Colon (tissue), 2 donors: ENCODE data around the gene TMEM120B.
"Not testable (repeated sequence)": the region's sequence is repeated elsewhere in the genome, so short reads cannot be mapped to it uniquely, and the experiment has no call there.

Experiments used
- FAIRE-seq: peaks from 2 replicates; lab custom pipeline; 2012; peaks lifted over from hg19 to GRCh38; lab: Jason Lieb, UNC
- donor health status: control.
- donor health status: control.

Gene TMEM120B

DNA sequence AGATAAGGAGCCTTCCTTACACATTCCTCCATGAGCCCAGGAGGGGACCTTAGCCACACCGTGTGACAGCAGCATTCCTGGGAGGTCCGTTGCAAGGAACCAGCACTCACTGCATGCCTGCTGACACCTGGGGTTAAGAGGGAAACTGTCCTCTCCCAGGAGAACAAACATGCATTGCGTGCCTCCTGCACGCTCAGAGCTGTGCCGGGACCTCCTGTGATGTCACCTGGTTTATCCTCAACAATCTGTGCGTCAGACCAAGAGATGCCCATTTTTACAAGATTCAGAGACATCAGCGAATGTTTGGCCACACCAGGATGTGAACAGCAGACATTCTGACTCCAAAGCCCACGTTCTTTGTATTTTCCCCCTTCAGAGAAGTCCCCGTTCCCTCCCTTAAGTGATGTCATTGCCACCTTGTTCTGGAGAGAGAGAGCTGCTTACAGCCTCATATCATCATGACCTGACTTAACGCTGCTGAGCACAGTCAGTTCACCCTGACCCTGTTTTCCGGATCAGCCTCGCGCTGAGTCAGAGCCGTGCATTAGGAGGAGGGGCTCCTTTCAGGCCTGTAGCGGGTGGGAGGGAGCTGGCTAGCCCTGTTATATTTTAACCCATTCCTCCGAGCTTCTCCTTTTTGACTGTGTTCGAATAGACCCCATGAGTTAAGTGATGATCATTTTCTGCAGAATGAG lies 36.2 kb downstream of the TMEM120B start:
- FAIRE-seq: no peak

DNA sequence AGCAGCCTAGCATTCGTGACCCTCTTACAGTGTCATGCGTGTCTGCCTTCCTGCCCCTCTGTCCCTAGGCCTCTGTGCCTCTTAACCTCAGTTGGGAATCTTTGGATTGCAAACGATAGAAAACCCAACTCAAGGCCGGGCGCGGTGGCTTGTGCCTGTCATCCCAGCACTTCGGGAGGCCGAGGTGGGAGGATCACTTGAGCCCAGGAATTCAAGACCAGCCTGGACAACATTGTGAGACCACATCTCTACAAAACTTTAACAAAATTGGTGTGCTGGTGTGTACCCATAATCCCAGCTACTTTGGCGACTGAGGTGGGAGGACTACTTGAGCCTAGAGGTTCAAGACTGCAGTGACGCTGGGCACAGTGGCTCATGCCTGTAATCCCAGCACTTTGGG lies 36.7 kb downstream of the TMEM120B start:
- FAIRE-seq: no peak

DNA sequence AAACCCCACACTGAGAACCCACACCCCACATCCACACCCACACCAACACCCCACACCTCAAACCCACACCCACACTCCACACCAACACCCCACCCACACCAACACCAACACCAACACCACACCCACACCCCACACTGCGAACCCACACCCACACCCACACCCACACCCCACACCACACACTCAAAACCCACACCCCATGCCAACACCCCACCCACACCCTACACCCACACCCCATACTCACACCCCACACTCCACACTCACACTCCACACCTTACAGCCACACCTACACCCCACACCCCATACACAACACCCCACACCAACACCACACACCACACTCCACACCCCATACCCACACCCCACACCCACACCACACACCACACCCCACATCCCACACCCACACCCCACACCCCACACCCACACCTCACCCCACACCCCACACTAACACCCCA lies 38.0 kb downstream of the TMEM120B start:
- no peak for FAIRE-seq

DNA sequence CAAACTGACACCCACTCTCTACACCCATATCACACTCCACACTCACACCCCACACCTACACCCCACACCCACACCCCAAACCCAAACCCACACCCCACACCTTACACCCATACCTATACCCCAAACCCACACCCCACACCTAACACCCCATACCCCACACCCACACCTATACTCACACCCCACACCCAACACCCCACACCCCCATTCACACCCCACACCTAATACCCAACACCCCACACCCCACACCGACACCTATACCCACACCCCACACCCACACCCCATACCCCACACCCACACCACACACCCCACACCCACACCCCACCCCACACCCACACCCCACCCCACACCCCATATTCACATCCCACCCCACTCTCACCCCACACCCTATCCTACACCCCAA lies 38.5 kb downstream of the TMEM120B start:
- no peak for FAIRE-seq

DNA sequence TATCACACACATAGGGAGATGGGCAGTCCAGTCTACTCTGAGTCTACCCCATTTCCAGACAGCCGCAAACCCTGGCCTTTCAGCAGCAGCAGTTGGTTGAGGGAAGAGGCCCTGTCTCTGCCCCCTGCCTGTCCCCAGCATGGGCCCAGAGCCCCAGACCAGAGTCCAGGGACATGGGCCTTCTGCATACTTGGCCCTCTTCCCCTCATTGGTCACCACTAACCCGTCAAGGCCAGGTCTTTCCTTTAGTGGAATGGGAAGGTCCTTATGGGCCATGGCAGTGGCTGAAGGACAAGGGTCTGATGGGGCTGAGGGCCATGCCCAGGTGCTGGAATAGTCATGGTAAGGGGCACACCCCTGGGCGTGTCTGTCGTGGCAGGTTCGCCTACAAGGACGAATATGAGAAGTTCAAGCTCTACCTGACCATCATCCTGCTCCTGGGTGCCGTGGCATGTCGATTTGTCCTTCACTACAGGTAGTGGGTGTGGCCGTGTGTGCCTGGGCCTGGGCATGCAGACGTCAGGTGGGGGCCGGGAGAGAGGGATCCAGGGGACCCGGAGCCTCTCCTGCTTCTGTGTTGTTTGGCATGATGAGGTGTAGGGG lies 39.3 kb downstream of the TMEM120B start:
- no peak for FAIRE-seq

DNA sequence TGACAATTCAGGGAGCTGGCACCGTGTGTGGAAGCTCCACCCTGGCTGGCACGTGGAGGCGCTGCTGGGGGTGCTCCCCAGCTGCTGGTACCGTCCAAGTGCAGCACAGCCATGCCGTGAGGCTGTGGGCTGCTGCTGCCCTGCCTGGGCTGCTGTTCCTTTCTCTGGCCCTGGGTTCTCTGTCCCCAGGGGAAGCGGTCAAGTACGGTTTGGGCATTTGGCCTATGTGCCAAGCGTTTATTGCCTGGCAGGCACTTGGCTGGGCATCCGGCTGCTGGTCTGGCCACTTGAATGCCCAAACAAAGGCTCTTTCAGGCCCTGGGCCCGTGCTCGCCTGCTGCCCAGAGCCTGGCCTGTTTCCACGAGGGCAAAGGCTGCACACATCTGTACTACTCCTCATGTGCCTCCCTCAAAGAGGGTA lies 41.3 kb downstream of the TMEM120B start:
- FAIRE-seq: no peak

DNA sequence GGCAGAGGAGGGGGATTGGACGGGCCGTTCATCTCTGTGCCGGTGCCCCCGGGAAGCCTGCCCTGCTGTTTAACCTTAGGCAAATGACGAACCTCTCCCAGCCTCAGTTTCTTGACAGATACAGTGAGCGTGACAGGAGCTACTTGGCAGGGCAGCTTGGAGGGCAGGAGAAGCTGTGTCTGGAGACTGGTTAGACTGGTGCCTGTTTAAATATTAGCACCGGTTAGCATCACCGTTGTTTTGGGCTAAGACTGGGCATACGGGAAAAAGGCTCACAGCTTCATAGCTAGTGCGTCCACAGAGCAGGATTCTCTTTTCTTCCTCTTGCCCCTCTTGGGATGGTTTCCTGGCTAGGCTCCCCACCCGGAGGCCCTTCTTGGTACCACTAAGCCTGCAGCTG lies 42.3 kb downstream of the TMEM120B start:
- no peak for FAIRE-seq

- FAIRE-seq: no peak
Measured at GRCh38 chr12:121755591-121755990, 43.0 kb downstream of the TMEM120B start.

- FAIRE-seq: not testable (repeated sequence)
Measured at GRCh38 chr12:121758536-121758935, 46.0 kb downstream of the TMEM120B start.

DNA sequence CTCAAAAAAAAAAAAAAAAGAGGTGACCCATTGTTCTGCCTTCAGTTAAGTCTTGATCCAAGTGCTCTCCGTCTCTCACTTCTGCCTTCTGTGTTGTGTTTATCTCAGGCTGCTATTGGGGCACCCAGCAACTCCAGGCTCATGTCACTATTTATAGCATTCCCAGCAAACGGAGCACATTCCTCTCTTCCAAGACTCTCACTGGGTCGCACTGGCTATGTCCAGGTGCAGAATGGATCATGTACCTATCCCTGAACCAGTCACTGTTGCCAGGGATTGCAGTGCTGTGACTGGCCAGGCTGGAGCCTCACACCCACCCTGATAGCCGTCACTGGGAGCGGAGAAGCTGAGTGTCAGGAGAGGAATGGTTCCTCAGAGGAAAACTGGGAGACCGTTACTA lies 49.7 kb downstream of the TMEM120B start:
- FAIRE-seq: no peak

DNA sequence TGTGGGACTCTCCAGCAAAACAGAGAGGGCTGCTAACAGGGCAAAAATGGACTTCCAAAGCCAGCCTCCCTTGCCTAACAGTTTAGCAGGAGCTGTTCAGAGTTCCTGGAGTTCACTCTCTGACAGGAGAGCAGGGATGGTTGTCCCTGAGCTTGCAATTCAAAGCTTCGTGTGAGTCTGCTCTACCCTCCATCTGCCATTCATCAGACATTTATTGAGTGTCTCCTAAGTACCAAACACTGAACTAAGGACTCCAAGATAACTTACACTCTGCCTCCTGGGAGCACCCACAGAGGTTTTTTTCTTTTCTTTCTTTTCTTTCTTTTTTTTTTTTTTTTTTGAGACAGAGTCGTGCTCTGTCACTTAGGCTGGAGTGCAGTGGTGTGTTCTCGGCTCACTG lies 52.3 kb downstream of the TMEM120B start:
- no peak for FAIRE-seq

DNA sequence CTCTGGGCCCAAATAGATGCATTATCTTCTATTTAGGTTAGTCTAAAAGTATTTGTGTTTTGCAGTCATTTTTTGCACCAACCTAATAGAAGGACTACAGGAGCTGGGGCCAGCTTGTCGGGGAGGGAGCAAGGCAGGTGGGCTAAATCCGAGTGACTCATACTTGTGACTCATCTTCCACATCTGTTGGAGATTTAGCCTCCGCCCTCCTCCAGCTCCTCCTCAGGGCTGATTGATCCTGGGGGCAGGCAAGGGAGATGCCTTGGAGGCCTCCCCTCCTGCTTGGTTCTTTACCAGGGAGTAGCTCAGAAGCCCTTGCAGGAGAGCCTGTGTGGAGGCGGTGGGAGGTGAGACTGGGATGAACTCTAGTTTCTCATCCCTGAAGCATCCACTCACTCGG lies 53.0 kb downstream of the TMEM120B start:
- FAIRE-seq: no peak

DNA sequence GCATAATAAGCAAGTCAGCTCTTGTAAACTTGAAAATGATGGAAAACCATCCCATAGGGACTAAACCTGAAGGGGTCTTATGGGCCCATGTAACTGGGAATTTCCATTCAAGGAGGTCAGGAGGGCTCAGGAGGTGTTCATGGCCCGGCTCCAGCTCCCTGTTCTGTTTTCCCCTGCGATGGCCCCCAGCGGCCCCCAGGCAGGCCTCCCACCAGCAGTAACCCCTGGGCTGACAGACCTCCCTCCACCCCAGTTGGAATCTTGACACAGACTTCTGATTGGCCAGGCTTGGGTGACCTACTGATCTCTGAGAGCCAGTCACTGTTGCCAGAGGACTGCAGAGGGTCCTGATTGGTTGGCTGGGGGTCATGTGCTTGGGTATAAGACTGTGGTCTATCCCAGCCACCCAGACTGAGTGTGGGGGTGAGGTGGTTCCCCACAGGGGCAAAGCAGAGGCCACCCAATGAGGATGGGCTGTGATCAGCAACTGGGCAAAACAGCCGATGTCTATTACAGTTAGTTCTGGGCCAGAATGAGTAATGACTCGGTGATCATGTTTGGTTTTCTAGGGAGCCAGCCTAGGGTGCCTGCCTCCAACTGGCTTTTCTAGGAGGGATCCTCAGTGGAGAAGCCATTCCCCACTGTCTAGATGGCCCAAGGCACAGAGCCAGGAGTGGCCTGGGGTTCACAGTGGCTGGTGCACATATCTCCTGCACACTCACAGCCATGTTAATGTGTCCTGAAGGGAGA lies 53.9 kb downstream of the TMEM120B start:
- FAIRE-seq: no peak

- FAIRE-seq: no peak
Measured at GRCh38 chr12:121767525-121768016, 55.0 kb downstream of the TMEM120B start.

DNA sequence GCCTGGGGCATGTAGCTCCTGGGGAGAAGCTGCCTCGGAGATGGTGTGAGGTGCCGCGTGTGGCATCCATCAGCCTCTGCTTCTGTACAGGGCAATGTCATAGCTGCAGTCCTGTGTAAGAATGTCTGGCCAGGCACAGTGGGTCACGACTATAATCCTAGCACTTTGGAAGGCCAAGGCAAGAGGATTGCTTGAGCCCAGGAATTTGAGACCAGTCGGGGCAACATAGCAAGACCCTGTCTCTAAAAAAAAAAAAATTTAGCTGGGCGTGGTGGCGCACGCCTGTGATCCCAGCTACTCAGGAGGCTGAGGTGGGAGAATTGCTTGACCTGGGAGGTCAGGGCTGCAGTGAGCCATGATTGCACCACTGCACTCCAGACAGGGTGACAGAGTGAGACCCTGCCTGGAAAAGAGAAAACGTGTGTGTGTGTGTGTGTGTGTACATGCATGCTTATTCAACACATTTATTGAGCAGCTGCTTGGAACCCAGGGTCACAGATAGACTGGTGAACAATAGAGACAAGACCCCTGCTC lies 56.8 kb downstream of the TMEM120B start:
- no peak for FAIRE-seq

DNA sequence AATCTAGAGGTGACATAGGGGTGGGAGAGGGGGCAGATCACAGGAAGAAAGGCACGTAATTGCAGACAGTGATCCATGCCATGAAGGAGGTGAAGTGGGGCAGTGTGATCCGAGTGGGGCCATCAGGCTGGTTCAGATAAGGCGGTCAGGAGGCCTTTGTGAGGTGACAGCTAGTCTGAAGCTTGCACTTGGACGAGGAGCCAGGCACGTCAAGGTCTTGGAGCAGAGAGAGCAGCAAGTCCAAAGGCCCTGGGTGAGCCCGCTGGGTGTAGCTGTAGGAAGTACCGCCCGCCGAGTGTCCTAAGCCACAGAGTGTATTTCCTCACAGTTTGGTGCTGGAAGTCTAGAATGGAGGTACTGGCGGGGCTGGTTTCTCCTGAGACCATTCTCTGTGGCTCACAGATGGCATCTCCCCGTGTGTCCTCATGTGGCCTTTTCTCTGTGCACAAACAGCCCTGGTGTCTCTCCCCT lies 57.3 kb downstream of the TMEM120B start:
- FAIRE-seq: no peak

- no peak for FAIRE-seq
Measured at GRCh38 chr12:121770388-121770787, 57.8 kb downstream of the TMEM120B start.

- FAIRE-seq: no peak
Measured at GRCh38 chr12:121770813-121771625, 58.5 kb downstream of the TMEM120B start.

- no peak for FAIRE-seq
Measured at GRCh38 chr12:121773011-121773777, 60.6 kb downstream of the TMEM120B start.

DNA sequence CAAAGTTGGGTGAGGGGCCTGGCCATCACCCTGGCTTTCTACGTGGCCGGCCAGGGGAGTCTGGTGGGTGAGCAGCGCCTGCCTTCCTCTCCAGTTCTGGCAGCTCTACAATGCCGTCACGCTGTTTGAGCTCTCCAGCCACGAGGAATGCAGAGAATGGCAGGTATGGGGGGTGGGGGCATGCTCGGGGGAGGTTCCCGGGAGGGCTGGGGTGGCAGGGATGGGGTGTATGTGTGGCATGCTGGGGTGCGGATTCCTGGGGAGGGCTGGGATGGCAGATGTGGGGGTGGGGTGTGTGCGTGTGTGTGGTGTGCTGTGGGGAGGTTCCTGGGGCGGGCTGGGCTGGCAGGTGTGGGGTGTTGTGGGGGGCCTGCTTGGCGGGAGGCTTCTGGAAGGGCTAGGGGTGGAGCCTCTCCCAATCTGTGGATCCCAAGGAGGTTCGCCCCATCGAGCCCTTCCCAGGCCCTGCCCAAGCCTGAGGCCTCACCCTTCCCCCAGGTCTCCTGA lies 62.5 kb downstream of the TMEM120B start:
- no peak for FAIRE-seq

- FAIRE-seq: no peak
Measured at GRCh38 chr12:121775501-121775900, 62.9 kb downstream of the TMEM120B start.
